ENCODE measurements around the gene CA6.
"Not testable (repeated sequence)": the region's sequence is repeated elsewhere in the genome, so short reads cannot be mapped to it uniquely, and the experiment has no call there.

The CA6 gene

DNA sequence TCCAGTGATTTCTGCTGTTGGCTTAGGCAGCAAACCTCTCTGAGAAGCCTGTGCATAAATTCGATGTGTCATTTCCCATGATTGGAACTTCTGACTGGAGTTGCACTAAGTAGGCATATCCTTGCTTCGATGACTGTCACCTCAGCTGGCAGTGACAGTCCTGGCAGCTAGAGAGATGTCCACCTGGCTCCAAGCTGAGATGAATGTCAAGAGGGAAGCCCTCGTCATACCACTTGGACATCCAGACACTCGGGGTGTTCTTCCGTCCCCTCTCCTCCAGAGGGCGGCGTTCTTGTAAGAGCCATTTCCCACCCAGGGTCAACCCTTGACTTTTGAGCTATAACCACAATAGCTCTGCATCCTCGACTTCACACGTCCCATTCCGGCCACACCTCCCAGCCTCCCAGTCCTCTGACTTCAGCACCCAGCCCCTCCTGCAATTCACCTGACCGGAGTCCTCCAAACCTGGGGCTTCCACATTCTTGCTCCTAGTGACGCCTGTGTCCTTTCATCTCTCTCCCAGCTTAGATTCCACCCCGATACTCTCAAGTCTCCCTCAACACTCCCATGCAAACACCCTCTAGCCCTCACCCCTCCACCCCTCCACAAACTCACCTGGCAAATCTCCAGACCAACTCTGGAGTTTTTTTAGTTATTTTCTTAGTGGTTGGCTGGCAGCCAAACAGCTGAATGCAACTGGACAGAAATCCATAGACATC lies 17.3 kb downstream of the CA6 start:
- TF ChIP-seq, protein P1, sequence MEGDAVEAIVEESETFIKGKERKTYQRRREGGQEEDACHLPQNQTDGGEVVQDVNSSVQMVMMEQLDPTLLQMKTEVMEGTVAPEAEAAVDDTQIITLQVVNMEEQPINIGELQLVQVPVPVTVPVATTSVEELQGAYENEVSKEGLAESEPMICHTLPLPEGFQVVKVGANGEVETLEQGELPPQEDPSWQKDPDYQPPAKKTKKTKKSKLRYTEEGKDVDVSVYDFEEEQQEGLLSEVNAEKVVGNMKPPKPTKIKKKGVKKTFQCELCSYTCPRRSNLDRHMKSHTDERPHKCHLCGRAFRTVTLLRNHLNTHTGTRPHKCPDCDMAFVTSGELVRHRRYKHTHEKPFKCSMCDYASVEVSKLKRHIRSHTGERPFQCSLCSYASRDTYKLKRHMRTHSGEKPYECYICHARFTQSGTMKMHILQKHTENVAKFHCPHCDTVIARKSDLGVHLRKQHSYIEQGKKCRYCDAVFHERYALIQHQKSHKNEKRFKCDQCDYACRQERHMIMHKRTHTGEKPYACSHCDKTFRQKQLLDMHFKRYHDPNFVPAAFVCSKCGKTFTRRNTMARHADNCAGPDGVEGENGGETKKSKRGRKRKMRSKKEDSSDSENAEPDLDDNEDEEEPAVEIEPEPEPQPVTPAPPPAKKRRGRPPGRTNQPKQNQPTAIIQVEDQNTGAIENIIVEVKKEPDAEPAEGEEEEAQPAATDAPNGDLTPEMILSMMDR (conservative IDR thresholded peaks at IDR 0.05; ENCODE audit: low read length): peak; percentile 56

DNA sequence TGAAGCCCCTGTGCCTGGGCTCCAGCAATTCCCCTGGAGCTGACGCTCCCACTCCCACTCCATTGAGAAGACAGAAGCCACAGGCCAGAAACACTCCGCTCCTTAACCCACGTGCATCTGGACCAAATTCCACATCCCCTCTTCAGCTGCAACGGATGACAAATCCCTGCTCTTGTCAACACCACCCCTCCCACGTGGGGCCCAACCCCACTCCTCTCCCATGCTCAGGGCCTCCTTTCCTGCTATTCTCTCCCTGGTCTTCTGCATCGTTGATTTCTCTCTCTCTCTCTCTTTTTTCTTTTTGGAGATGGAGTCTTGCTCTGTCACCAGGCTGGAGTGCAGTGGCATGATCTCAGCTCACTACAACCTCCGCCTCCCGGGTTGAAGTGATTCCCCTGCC lies 18.3 kb downstream of the CA6 start:
- TF ChIP-seq, protein P1 (conservative IDR thresholded peaks at IDR 0.05; ENCODE audit: low read length): no peak

More for the DNA sequence above, 17.3 kb downstream of the CA6 start:
- peak; percentile 42 for DNase-seq (ENCODE audit: low read depth)
- H3K4me3 ChIP-seq (ENCODE audit: low read length): no peak overlapping the region

DNA sequence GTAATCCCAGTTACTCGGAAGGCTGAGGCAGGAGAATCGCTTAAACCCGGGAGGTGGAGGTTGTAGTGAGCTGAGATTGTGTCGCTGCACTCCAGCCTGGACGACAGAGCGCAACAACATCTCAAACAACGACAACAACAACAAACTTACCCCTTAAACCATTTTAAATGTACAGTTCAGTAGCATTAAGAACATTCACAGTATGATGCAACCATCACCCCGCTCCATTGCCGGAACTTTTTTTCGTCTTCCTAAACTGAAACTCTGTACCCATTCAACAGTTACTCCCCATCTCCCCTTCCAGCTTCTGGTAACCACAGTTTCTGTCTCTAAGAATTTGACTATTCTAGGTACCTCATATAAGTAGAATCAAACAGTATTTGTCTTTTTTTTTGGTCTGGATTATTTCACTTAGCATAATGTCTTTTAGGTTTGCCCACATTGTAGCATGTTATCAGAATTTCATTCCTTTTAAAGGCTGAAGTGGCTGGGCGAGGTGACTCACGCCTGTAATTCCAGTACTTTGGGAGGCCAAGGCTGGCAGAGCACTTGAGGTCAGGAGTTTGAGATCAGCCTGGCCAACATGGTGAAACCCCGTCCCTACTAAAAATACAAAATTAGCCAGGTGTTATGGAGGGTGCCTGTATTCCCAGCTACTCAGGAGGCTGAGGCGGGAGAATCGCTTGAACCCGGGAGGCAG lies 19.6 kb downstream of the CA6 start:
- no peak for DNase-seq (ENCODE audit: low read depth)
- TF ChIP-seq, protein P1 (conservative IDR thresholded peaks at IDR 0.05; ENCODE audit: low read length): no peak
- H3K4me3 ChIP-seq (ENCODE audit: low read length): no peak overlapping the region

More for the DNA sequence above, 18.3 kb downstream of the CA6 start:
- no peak for DNase-seq (ENCODE audit: low read depth)
- H3K4me3 ChIP-seq (ENCODE audit: low read length): no peak overlapping the region

DNA sequence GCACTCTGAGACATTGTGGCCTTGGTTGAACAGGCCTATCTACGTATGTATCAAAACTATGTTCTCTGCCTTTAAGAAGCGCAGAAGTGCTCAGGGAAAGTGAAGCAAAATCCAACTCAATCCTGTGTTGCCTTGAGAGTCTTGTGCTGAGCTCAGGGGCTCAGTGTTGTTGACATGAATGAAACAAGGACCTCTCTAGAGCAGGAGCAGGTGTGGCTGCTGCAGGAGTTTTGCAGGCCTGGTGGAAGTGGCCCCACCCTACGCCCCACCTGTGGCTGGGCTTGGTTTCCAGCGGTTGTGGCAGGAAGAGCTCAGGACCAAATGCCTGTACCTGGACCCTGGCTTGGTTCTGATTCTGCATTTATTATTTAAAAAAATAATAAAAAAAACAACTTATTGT lies 20.9 kb downstream of the CA6 start:
- DNase-seq (ENCODE audit: low read depth): no peak

DNA sequence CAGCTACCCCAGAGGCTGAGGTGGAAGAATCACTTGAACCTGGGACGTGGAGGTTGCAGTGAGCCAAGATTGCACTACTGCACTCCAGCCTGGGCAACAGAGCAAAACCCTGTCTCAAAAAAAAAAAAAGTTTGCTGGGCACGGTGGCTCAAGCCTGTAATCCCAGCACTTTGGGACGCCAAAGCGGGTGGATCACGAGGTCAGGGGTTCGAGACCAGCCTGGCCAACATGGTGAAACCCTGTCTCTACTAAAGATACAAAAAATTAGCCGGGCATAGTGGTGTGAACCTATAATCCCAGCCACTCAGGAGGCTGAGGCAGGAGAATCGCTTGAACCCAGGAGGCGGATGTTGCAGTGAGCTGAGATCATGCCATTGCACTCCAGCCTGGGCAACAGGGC lies 23.2 kb downstream of the CA6 start:
- H3K4me3 ChIP-seq (ENCODE audit: low read length); DNase-seq (ENCODE audit: low read depth): not testable (repeated sequence)

More for the DNA sequence above, 20.9 kb downstream of the CA6 start:
- H3K4me3 ChIP-seq (ENCODE audit: low read length): no peak overlapping the region
- TF ChIP-seq, protein P1 (conservative IDR thresholded peaks at IDR 0.05; ENCODE audit: low read length): no peak

DNA sequence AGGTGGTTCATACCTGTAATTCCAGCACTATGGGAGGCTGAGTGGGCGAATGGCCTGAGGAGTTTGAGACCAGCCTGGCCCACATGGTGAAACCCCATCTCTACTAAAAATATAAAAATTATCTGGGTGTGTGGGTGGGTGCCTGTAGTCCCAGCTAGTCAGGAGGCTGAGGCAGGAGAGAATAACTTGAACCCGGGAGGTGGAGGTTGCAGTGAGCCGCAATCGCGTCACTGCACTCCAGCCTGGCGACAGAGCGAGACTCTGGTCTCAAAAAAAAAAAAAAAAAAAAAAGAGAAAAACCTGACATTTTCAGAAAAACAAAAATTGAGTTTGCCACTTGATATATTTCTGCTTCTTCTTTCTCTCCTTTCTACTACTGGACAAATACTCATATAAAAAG lies 24.3 kb downstream of the CA6 start:
- TF ChIP-seq, protein P1 (conservative IDR thresholded peaks at IDR 0.05; ENCODE audit: low read length): no peak
- no peak overlapping the region for H3K4me3 ChIP-seq (ENCODE audit: low read length)
- no peak for DNase-seq (ENCODE audit: low read depth)

DNA sequence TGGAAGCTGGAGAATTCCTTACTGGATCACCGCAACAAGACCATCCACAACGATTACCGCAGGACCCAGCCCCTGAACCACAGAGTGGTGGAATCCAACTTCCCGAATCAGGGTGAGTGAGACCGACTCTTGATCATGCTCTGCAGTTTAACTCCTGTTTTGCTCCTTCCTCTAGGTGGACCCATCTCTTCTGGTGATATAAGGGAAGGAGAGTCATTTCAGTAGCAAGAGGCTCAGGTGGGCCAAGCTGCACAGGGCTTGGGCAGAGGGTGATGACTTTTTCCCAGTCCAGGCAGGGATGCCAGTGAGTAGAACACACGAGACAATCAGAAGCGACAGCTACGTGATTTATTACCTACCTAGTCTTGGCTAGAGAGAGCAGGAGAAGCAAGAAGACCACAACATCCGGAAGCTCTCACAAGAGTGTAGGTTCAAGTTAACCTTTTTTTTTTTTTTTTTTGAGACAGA lies 25.2 kb downstream of the CA6 start:
- TF ChIP-seq, protein P1 (conservative IDR thresholded peaks at IDR 0.05; ENCODE audit: low read length): no peak
- H3K4me3 ChIP-seq (ENCODE audit: low read length): no peak overlapping the region
- no peak for DNase-seq (ENCODE audit: low read depth)

Measured in AG10803 (cell line).